ENCODE results near the gene TTLL10. TPM values are rescaled to one million over a fixed set of nuclear protein-coding genes. Genes with fewer than 3 reads are reported as not detected.
"Not testable (repeated sequence)": the region's sequence is repeated elsewhere in the genome, so short reads cannot be mapped to it uniquely, and the experiment has no call there.

The TTLL10 gene
- total RNA-seq, 1 donor from 2014 or later: 0.22 TPM

DNA sequence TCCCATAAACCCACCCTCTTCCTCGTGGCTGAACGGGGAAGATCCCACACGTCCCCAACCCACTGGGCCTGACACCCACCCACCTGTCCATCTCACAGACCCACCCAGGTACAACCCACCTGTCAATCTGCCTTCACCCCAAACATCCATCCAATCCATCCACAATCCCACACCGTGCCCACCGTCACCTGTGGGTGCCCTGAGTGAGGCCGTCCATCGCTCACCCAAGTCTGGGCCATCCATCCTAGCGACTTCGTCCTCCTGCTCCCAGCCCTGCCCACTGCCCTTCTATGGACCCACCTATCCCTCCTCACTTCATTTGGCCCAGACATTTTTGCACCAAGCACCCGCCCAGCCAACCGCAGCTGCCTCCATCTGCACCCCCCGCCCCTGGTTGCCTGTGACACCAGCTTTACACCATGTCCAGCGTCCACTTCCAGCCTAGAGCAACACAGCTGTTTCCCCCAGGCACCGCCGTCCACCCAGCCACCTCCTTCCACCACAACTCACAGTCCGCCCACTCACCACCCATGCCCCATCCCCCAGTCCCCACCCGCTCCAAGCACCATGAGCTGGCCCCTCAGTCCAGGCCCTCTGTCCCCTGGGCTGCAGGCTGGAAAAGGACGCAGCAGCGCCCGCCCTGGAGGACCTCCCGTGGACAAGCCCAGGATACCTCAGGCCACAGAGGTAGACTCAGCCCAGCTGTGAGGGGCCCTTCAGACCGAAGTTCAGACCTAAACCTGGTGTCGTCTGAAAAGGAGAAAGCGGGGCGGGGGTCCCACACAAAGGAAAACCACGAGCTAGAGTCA, 7.7 kb downstream of the TTLL10 start:
- DNase-seq (ENCODE audit: low spot score): no peak
- intact Hi-C loops (cut with DNase I): no loop called here

- no peak for DNase-seq (ENCODE audit: low spot score)
- intact Hi-C loops (cut with DNase I): no loop called here
Measured at GRCh38 chr1:1181938-1182410, 8.3 kb downstream of the TTLL10 start.

DNA sequence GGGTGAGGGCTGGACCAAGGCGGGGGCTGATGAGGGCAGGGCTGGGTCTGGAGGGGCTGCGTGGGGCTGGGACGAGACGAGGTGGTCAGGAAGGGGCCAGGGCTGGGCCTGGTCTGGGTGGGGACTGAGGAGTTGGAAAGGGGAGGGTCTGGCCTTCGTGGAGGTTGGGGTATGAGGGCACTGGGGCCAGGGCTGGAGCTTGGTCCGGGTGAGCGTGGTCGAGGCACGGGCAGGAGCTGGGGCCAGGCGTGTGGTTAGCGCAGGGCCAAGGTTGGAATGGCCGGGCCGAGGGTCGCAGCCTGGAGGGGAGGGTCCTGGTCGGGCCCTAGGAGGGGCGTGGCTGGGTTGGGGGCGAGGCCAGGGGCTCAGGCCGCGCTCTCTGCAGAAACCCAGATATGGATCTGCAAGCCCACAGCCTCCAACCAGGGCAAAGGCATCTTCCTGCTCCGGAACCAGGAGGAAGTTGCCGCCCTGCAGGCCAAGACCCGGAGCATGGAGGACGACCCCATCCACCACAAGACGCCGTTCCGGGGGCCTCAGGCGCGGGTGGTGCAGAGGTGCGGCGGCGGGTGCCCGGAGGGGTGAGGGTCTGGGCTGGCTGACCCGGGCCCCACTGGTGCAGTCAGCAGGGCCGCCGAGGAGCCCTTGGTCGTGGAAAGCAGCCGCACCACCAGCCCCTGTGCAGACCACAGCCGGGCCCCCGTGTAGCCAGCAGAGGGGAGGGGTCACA, 9.0 kb downstream of the TTLL10 start:
- DNase-seq (ENCODE audit: low spot score): no peak
- intact Hi-C loops (cut with DNase I): no loop called here

DNA sequence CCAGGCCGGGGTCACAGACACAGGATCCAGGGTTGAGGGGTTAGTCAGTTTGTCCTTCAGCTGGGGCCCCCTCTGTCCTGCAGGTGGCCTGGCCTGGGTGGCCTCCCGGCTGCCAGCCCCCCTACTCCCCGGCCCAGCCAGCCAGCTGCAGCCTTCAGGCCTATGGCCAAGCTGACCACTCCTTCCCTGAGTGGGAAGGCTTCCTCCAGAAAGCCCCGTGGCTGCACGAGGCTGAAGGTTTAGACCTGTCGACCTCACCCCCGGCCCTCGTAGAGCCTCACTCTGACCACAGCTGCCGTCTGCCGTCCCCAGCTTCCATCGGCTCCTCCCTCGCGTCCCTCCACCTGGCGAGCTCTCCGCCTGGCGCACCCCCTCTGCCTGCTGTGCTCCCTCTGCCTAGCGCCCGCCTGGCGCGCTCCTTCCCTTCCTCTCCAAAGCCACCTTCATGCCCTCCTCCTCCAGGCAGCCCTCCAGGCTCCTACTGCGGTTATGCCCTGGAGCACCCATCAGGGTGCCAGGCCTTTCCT, 9.6 kb downstream of the TTLL10 start:
- DNase-seq (ENCODE audit: low spot score): no peak
- intact Hi-C loops (cut with DNase I): no loop called here

- intact Hi-C loops (cut with DNase I): no loop called here
- no peak for DNase-seq (ENCODE audit: low spot score)
Measured at GRCh38 chr1:1183833-1184775, 10.4 kb downstream of the TTLL10 start.

GRCh38 chr1:1185101-1185765, 11.6 kb downstream of the TTLL10 start:
- intact Hi-C loops (cut with DNase I): no loop called here

GRCh38 chr1:1187938-1188337, 14.3 kb downstream of the TTLL10 start:
- intact Hi-C loops (cut with DNase I): no loop called here
- DNase-seq (ENCODE audit: low spot score): no peak

More at GRCh38 chr1:1185101-1185765, 11.6 kb downstream of the TTLL10 start:
- no peak for DNase-seq (ENCODE audit: low spot score)

- intact Hi-C loops (cut with DNase I): no loop called here
- DNase-seq (ENCODE audit: low spot score): no peak
Measured at GRCh38 chr1:1189111-1189510, 15.4 kb downstream of the TTLL10 start.

DNA sequence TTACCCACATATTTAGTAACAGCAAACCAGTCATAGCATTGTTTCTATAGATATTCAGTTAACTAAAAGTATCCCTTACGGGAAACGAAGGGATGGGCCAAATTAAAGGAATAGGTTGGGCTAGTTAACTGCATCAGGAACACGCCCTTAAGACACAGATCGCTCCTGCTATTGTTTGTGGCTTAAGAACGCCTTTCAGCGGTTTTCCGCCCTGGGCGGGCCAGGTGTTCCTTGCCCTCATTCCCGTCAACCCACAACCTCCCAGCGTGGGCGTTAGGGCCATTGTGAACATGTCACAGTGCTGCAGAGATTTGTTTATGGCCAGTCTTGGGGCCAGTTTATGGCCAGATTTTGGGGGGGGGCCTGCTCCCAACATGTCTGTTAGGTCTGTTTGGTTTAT, 18.1 kb downstream of the TTLL10 start:
- intact Hi-C loops (cut with DNase I): no loop called here
- no peak for DNase-seq (ENCODE audit: low spot score)

DNA sequence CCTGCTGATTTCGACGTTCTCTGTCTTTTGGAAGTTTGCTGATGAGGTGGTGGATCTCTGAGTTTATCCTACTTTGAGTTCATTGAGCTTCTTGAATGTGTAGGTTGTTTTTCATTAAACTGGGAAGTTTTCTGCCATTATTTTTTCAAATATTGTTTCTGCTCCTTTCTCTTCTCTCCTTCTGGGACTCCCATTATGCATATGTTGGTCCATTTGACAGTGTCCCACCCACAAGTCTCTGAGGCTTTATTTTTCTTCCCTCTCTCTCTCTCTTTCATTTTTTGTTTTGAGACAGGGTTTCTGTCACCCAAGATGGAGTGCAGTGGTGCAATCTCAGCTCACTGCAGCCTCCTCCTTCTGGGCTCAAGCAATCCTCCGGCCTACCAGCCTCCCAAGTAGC, 21.0 kb downstream of the TTLL10 start:
- intact Hi-C loops (cut with DNase I): no loop called here
- DNase-seq (ENCODE audit: low spot score): no peak

GRCh38 chr1:1195726-1196125, 22.0 kb downstream of the TTLL10 start:
- DNase-seq (ENCODE audit: low spot score); intact Hi-C loops (cut with DNase I): not testable (repeated sequence)

DNA sequence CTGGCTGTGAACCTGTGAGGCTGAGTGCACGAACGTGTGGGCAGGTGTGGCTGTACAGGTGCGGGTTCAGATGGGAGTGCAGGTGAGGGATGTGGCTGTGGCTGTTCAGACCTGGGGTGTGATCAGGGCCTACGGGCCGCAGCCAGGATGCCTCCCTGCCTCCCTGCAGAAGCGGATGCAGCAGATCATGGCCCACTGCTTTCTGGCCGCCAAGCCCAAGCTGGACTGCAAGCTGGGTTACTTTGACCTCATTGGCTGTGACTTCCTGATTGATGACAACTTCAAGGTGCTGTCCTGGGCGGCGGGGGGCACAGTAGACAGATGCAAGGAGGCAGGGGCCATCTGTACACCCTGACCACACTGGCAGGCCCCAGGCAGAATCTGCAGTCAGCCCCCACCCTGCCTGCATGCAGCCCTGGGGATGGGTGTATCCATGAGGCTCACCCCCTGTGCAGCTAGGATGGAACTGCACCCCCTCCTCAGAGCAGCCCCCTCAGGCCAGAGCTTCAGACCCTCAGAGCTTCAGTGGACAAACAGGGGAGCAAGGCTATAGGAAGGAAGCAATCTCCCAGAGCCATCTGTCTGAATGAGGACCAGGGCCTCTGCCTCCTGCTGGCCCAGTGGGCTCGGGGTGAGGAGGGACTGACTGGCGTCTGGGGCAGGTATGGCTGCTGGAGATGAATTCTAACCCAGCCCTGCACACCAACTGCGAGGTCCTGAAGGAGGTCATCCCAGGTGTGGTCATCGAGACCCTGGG, 22.9 kb downstream of the TTLL10 start:
- intact Hi-C loops (cut with DNase I): no loop called here
- DNase-seq (ENCODE audit: low spot score): no peak

DNA sequence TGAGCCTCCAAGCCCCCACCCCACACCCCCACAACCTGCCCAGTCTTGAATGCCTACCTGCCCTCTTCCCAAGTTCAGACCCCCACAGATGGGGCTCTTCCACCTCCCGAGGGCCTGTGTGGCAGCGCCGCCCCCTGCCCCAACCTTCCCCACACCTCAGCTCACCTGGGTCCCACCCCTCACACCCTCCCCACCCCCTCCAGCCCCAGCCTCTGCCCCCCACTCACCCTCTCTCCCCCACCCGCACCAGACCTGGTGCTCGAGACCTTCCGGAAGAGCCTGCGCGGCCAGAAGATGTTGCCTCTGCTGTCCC, 23.5 kb downstream of the TTLL10 start:
- DNase-seq (ENCODE audit: low spot score): no peak
- intact Hi-C loops (cut with DNase I): no loop called here

- no peak for DNase-seq (ENCODE audit: low spot score)
- intact Hi-C loops (cut with DNase I): no loop called here
Measured at GRCh38 chr1:1197551-1198422, 24.1 kb downstream of the TTLL10 start.

- intact Hi-C loops (cut with DNase I): no loop called here
- no peak for DNase-seq (ENCODE audit: low spot score)
Measured at GRCh38 chr1:1198423-1199140, 24.9 kb downstream of the TTLL10 start.

DNA sequence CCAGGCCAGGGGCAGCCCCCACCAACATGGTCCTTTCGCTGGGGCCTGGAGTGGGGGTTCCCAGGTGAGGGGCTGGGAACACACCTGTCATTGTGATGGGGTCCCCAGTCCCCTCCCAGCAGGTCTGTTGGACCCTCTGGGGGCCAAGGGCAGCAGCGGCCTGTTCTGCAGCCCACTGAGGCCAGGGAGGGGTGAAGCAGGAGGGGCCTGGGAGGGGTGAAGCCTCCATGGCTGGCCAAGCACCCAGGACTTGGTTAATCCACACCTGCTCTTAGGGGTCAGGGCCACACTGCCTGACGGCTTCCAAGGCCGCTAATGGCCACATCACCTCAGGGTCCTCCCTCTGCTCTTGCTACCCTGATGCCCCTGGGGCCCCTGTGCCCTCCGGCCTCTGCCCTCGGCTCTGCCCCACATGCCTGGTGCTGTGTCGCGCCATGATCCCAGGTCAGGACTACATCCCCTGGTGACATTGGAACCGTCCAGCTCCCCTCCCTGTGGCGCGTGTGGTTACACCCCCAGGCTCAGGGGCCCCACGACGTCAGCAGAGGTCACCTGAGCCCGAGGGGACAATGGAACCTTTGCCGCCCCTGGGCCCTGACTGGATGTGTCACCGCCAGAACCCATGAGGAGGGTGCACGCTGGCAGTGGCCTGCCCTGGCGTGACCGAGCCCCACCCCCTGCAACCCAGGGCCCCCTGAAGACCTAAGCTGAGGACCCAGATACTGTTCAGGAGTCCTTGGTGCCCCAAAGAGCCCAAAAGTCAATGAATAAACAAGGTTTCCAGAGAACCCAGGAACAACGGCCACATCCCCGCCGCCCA, 25.7 kb downstream of the TTLL10 start:
- no peak for DNase-seq (ENCODE audit: low spot score)
- intact Hi-C loops (cut with DNase I): no loop called here
